Lung (tissue), 12 donors: Measurements from ENCODE around the gene HLA-DQB1. TPM values are rescaled to one million over a fixed set of nuclear protein-coding genes. Genes with fewer than 3 reads are reported as not detected.

Source experiments
- ATAC-seq: fragments of 200-7000 bp; cut with Tn5 transposase; one replicate; pipeline ENCODE4 v1.9.1; 2020; ENCODE audit warnings: moderate number of reproducible peaks; ENCODE audit not compliant: insufficient read depth, low FRiP score
- DNase-seq, 3 donors: peaks; one replicate each; pipeline ENCODE4 v3.0.0-alpha.2; 2013 to 2017
- H3K27ac ChIP-seq, 2 donors: one replicate each; pipeline ENCODE4 v1.5.1; 2013; ENCODE audit warnings: mild to moderate bottlenecking in 2 of 2, moderate library complexity in 2 of 2, control low read depth in 1 of 2, inconsistent platforms in 1 of 2, low read depth in 1 of 2, low read length in 1 of 2
- H3K27me3 ChIP-seq, 3 donors: one replicate each; pipeline ENCODE4 v1.5.1; 2013; ENCODE audit warnings: low read length in 2 of 3; ENCODE audit not compliant: control insufficient read depth in 3 of 3, insufficient read depth in 3 of 3
- H3K36me3 ChIP-seq, 4 donors: one replicate each; pipeline ENCODE4 v1.5.1; 2013; ENCODE audit warnings: low read length in 4 of 4, mild to moderate bottlenecking in 1 of 4, moderate library complexity in 1 of 4; ENCODE audit not compliant: control insufficient read depth in 4 of 4, insufficient read depth in 4 of 4
- H3K4me1 ChIP-seq, 5 donors: one replicate each; pipeline ENCODE4 v1.5.1; 2013; ENCODE audit warnings: low read length in 5 of 5, mild to moderate bottlenecking in 2 of 5, moderate library complexity in 1 of 5; ENCODE audit not compliant: control insufficient read depth in 5 of 5, insufficient read depth in 5 of 5
- H3K4me3 ChIP-seq: one replicate; pipeline ENCODE4 v1.5.1; 2013; ENCODE audit warnings: mild to moderate bottlenecking, control low read depth, moderate library complexity
- H3K9ac ChIP-seq, 2 donors: one replicate each; pipeline ENCODE4 v1.5.1; 2013; ENCODE audit warnings: low read length in 2 of 2, control low read depth in 1 of 2; ENCODE audit not compliant: insufficient read depth in 1 of 2
- H3K9me3 ChIP-seq, 4 donors: one replicate each; pipeline ENCODE4 v1.5.1; 2013; ENCODE audit warnings: low read length in 3 of 4, mild to moderate bottlenecking in 1 of 4, moderate library complexity in 1 of 4; ENCODE audit not compliant: control insufficient read depth in 4 of 4, insufficient read depth in 3 of 4
- WGBS, 2 donors: extraction: QIAGEN DNeasy Blood & Tissue Kit; methylation state at CpG; one replicate each; pipeline ENCODE4 v1.1.7; 2013; 5-methylcytosine and 5-hydroxymethylcytosine counted together
- polyA plus RNA-seq, 2 donors: library from polyadenylated mRNA; stranded (reverse); fragments of 200-250 nt; gene quantifications; one replicate each; pipeline ENCODE4 v1.2.1, GENCODE V29; 2013
- total RNA-seq, 2 donors: library from RNA; depleted of rRNA in 1 of 2; stranded (reverse); fragments of >200 nt in 1 of 2; gene quantifications; one replicate each; pipeline ENCODE4 v1.2.1, GENCODE V29; 2014 to 2021
- TF ChIP-seq, protein P1 (sequence below): IDR thresholded peaks from 2 replicates; pipeline ENCODE4 v1.5.1; 2012; ENCODE audit warnings: mild to moderate bottlenecking; ENCODE audit errors: control extremely low read depth, extremely low read depth
- donor health status: control.
- donor health status: control.
- donor health status: Bipolar disorder and iron deficiency.
- donor health status: healthy.
- donor health status: DM: yes; HTN: yes; CAD: no.

HLA-DQB1 gene
- total and polyA plus RNA-seq, 4 donors = 4.1 to 1,148 (median 102) TPM

DNA sequence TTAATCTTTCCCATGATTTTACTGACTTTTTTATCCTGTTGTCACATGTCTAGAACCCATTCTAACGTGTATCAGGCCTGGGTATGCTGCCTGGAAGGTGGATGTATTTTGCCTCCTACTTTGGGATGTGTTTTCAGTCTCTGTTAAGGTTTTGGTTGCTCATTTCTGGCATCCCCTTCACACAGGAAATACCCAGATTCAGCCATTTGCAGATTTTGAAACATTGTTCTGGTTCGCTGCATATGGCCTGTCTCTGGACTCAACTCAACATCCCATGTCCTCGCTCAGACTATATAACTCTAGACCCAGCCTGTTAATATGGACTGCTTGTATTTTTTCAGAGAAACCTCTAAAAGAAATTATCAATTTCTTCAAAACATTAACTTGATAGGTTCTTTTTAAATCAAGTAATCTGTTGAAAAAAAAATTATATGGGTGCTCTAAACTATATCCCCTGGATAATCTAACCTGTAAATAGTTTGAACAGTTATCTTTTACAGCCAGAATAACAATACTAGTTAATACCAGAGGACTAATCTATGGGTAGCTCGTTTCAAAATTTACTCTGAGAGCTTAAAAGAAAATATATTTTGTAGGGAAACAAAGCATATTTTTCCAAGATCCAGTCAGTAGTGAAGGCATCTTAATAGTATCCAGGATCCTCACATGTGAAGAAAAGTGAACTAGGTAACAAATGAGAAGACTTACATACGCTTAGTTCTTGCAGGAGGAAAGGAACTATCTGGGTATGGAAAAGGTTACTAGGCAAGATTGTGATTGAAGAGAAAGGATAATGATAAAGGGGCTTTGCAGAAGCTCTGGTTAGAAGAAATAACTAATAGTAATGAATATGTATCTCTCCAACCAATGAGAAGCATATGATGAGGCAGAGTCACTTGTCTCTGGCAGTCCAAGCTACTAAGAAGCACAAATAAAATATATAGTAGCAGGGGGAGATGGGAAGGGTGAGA is 23.4 kb upstream of the HLA-DQB1 start:
- H3K36me3 ChIP-seq = no peaks in the 10 kb centered on the region
- no peaks in the 10 kb centered on the region for H3K27me3 ChIP-seq
- DNase-seq (peak in 1 of 3 donors; percentile 18), ATAC-seq (no peak)
- no peak overlapping the region for H3K9ac ChIP-seq
- H3K9me3 ChIP-seq = no peaks in the 10 kb centered on the region
- whole genome bisulfite sequencing, 2 donors = 80 to 84% methylated on average over 5 of the region's 5 CpGs
- no peak overlapping the region for H3K27ac ChIP-seq
- H3K4me3 ChIP-seq = no peak overlapping the region
- TF ChIP-seq, protein P1, sequence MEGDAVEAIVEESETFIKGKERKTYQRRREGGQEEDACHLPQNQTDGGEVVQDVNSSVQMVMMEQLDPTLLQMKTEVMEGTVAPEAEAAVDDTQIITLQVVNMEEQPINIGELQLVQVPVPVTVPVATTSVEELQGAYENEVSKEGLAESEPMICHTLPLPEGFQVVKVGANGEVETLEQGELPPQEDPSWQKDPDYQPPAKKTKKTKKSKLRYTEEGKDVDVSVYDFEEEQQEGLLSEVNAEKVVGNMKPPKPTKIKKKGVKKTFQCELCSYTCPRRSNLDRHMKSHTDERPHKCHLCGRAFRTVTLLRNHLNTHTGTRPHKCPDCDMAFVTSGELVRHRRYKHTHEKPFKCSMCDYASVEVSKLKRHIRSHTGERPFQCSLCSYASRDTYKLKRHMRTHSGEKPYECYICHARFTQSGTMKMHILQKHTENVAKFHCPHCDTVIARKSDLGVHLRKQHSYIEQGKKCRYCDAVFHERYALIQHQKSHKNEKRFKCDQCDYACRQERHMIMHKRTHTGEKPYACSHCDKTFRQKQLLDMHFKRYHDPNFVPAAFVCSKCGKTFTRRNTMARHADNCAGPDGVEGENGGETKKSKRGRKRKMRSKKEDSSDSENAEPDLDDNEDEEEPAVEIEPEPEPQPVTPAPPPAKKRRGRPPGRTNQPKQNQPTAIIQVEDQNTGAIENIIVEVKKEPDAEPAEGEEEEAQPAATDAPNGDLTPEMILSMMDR = no peak
- no peaks in the 10 kb centered on the region for H3K4me1 ChIP-seq

DNA sequence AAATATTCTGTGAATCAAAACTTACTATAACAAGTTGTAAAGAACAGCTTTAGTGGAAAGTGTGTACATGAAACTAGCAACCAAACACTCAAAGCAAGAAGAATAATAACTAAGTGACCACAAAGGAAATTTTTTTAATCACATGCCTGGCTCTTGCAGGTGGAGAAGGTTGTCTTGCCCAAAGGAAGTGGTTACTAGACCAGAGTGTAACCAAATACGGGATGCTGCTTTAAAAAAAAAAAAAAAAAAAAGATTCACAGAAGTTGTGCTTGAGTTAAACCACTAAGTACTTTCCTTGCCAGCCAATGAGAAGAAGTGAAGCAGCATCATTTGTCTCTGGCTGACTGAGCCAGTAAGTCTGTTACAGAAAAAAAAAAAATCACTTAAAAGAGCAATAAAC is 19.1 kb upstream of the HLA-DQB1 start:
- TF ChIP-seq, protein P1 = no peak
- Histone ChIP-seq H3K9me3 (no peaks in the 10 kb centered on the region), H3K27me3 (peaks cover 0 to 6% (median 0%) of the 10 kb centered on the region in 3 donors), H3K4me3 (no peak overlapping the region), H3K36me3 (no peaks in the 10 kb centered on the region), H3K4me1 (no peaks in the 10 kb centered on the region), H3K9ac (no peak overlapping the region), H3K27ac (no peak overlapping the region)
- ATAC-seq = no peak
- 5 to 23% methylated on average over 1 of the region's 1 CpG for WGBS, 2 donors
- no peak for DNase-seq

DNA sequence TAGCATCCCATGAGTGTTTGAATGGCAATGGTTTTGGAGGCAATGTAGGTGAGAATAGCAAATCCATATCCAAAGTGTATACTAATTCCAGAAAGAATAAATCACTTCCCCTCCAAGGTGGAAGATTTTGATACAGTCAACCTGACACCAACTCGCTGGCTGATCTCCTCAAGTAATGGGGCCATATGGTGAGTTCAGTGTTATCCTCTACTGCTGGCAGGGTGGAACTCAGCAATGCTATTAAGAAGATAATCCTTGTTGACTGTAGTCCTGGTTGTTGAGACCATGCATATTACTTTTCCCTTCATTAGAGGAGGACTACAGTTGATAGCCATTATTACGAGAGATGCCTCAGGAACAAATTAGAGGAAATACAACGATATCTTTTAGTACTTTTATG is 17.8 kb upstream of the HLA-DQB1 start:
- Histone ChIP-seq H3K4me3 (no peak overlapping the region), H3K27ac (no peak overlapping the region), H3K27me3 (peaks cover 0 to 6% (median 0%) of the 10 kb centered on the region in 3 donors), H3K9me3 (no peaks in the 10 kb centered on the region), H3K36me3 (no peaks in the 10 kb centered on the region), H3K9ac (no peak overlapping the region), H3K4me1 (no peaks in the 10 kb centered on the region)
- ATAC-seq = no peak
- TF ChIP-seq, protein P1 = no peak
- DNase-seq = no peak
- WGBS, 2 donors = 93% methylated on average over 3 of the region's 3 CpGs
